ENCODE data around the gene NRXN3.

GRCh38 chr14:79357307-79357706 is 1187.1 kb downstream of the NRXN3 start:
- TF ChIP-seq CTCF (conservative IDR thresholded peaks at IDR 0.05 in 1 of 2, IDR thresholded peaks at IDR 0.05 in 1 of 2; ENCODE audit: extremely low read depth in 1 of 2, insufficient read depth in 1 of 2, low read depth in 1 of 2, low read length in 2 of 2), result no peak
- TF ChIP-seq EZH2 (IDR thresholded peaks at IDR 0.05; ENCODE audit: borderline replicate concordance, low read length), result no peak

Measured in mammary epithelial cell (primary cell).